HG02970 (cell line): ENCODE measurements around the gene SPEN.
A peak's percentile ranks its signal among the peaks of the same experiment; 100 is the strongest.

Source experiments
- ATAC-seq: cut with Tn5 transposase; IDR thresholded peaks from one replicate; pipeline ENCODE4 v1.9.1; 2021; ENCODE audit warnings: mild to moderate bottlenecking, moderate library complexity, moderate number of reproducible peaks; ENCODE audit not compliant: unreplicated experiment, low FRiP score

Gene SPEN

GRCh38 chr1:15957221-15958095 lies 110.0 kb downstream of the SPEN start:
- no peak for ATAC-seq

- ATAC-seq, result no peak
Measured at GRCh38 chr1:15958111-15958510, 110.6 kb downstream of the SPEN start.

DNA sequence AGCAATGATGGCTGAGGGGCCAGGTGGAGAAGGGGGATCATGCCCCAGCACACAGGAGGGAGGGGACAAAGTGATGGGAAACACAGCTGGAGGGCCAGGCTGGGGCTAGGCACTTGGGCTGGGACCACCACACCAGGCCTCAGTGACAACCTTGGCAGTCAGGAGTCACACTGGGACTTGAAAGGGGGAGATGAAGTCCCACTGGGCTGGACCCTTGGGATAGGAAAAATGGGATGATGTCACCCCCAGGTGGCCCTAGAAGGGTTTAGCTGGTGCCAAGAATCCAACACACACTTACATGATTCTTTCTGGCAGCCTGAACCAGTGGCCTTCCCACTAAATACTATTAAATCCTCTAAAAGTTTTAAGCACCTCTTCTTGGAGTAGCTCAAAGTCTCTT lies 111.3 kb downstream of the SPEN start:
- no peak for ATAC-seq

GRCh38 chr1:15959424-15959823 lies 111.9 kb downstream of the SPEN start:
- no peak for ATAC-seq

DNA sequence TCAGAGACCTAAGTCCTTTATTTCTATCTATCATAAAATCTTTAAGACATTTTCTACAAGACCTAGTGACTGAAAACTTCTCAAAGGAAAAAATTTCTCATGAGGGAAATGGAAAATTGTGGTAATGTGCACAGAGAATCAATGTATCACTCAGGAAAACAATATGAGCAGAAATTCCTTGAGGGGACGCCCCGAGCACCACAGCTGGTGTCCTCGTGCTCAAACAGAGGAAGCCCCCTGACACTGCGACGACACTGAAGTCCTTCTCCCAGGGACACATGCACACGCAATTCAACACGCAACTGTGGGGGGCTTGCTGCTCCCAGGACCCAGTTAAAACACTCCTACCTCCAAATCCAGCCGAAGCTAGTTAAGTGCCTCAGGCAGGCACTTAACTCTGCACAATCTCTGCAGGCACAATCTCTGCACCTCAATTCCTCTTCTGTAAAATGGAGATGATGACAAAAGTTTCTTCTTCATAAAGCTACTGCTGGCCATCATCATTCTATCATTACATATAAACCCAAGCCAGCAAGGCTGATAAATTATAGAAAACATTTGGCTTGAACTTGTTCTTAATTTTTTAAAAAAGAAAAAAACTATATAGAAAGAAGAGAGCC lies 112.4 kb downstream of the SPEN start:
- no peak for ATAC-seq

GRCh38 chr1:15960808-15961207 lies 113.3 kb downstream of the SPEN start:
- ATAC-seq, result no peak

DNA sequence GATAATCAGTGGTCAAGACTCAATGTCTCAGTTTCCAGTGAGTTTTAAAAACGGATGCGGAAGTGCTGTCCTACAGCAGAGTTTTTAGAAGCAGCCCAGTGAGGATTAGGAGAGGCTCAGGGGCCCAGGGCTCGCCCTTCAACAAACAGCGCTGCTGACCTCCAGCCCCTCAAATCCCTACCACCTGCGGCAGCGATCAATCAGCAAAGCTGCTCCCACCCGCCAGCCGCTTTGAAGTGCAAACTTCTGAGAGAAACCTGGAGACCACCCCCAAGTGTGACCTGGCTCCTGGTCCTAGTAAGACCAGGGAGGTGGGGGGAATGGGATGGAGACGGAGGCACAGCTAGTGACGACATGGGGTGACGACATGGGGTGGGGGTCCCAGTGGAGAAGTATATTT lies 114.0 kb downstream of the SPEN start:
- ATAC-seq, result no peak

DNA sequence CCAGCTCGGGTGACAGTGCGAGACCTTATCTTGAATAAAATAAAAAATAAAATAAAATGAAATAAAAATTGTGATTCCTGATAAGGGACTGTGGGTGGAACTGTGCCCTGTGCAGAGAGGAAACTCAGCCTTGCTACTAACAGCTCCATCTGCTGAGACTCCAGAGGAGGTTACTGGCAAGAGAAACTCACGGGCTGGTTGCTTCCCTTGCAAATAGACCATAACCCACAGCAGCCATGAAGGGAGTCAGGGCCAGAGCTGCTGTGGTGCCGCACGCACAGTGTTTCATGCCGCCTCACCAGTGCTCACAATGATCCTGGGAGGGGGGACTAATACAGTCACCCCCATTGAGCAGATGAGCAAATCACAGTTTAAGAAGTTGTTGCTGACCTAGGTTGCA lies 114.7 kb downstream of the SPEN start:
- ATAC-seq, result no peak

DNA sequence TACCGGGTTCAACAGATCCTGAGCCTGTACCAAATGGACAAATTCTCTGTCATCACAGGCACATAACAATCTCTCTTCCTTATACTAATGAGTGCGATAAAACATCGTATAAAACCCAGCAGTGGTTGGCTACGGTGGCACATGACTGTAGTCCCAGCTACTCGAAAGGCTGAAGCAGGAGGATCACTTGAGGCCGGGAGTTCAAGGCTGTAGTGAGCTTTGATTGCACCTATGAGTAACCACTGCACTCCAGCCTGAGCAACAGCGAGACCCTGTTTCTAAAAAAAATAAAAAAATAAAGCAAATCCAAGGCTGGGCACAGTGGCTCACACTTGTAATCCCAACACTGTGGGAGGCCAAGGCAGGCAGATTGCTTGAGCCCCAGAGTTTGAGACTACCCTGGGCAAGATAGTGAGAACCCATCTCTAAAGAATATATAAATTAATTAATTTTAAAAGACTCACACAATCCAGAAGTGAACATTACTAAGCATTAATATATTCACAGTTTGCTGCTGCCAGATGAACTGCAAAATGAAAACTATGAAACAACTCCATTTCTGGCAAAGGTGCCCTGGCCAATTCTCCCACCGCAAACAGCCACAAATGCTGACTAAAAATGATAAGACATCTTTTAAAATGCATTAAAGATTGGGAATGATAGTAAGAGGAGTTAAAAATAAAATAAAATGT lies 115.3 kb downstream of the SPEN start:
- ATAC-seq, result no peak

- ATAC-seq, result no peak
Measured at GRCh38 chr1:15963363-15963967, 116.0 kb downstream of the SPEN start.

GRCh38 chr1:15963968-15964648 lies 116.6 kb downstream of the SPEN start:
- ATAC-seq, result no peak

DNA sequence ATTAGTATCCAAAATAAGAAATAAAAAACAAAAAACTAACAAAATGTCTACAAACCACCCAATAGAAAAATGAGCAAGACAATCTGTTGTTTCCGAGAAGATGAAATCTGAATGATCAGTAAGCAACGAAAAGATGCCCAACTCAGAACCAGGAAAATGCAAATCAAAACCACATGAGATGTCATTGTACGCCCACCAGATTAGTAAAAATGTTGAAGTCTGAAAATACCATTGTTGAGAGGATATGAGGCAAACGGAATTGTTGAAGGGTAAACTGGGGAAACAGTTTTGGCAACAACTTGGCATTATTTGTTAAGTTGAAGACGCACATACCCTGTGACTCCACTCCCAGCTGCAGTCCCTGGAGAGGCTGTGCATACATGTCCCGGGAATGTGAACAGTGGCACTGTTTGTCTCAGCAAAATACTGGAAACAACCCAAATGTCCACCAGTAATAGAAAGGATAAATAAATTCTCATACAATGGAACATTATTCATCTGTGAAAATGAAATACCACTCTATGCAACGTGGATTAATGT lies 117.8 kb downstream of the SPEN start:
- no peak for ATAC-seq

- peak; percentile 77 for ATAC-seq
Measured at GRCh38 chr1:15966081-15966955, 118.8 kb downstream of the SPEN start.

DNA sequence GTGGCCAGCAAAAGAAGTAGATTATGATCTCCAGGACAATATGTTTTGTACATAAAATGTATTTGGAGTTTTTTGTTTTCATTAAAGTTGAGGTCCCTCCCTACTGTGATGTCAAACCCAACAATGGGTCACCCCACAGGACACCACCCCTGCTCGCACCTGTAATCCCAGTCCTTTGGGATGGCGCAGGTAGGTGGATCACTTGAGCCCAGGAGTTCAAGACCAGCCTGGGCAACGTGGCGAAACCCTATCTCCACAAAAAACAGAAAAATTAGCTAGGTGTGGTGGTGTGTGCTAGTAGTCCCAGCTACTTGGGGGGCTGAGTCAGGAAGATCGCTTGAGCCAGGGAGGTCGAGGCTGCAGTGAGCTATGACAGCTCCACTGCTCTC lies 119.4 kb downstream of the SPEN start:
- ATAC-seq, result no peak

DNA sequence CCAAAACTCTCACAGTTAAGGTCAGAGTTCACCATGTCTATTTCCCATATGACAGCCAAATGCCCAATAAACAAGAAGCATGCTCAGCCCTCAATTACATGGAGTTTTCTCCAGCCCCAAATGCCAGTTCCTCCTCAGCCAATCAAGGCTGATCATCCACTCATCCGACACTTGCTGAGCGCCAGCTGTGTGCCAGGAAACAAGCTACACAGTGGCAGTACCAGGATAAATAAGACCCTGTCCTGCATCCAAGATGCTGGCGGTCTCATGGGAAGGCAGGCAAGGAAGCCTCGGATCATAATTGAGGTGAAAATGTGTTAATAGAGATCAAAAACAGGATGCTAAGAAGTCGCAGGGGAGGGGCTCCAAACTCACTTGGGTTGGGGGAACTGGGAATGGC lies 120.7 kb downstream of the SPEN start:
- no peak for ATAC-seq

GRCh38 chr1:15969321-15969880 lies 121.9 kb downstream of the SPEN start:
- ATAC-seq, result no peak

- ATAC-seq, result no peak
Measured at GRCh38 chr1:15970911-15971310, 123.4 kb downstream of the SPEN start.

DNA sequence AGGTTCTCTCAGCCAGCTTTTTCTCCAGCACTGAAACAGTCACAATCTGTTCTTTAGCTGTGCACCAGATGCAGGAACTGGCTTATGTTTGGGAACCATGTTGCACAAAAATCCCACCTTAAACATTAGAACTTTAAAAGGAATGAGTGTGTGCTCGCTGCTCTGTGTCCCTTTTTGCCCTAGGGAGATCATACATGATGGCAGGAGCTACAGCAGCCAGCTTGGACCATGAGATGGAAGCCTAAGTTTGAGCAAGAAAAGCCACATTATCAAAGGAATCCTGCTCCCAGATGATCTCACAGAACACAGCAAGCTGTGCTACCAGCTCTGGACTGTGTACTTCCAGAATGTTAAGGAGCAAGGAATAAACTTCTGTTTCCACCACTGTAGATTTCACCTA lies 124.9 kb downstream of the SPEN start:
- no peak for ATAC-seq

- no peak for ATAC-seq
Measured at GRCh38 chr1:15973772-15974171, 126.3 kb downstream of the SPEN start.
